ENCODE data around the gene NFASC.

Gene NFASC

DNA sequence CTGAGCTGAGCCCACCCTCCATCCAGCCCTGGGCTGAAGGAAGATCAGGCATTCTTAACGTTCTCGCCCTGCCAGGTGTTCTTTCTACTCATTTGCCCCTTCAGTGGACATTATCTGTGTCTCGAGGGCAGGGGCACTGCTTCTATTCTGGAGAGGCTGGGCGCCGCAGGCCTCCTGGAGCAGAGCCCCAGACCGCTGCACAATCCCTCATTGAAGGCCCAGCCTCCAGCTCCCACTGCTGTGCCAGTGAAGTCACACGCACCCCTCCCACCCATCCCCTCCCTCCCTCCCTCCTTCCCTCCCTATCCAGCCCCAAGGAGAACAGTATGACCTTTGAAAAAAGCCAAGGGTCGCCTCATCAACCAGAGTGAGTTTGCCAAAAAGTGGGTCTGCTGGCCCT, 76.7 kb downstream of the NFASC start:
- Histone ChIP-seq H3K27ac (ENCODE audit: extremely low read depth, low read depth, low read length) (no peak overlapping the region), H3K4me3 (ENCODE audit: low read depth, low read length) (no peak overlapping the region), H3K36me3 (ENCODE audit: control insufficient read depth in 2 of 2, insufficient read depth in 1 of 2, low read length in 2 of 2) (no peaks in the 10 kb centered on the region), H3K4me1 (ENCODE audit: control insufficient read depth, insufficient read depth, low read length) (no peaks in the 10 kb centered on the region), H3K9me3 (ENCODE audit: control insufficient read depth, insufficient read depth, low read depth, low read length) (no peaks in the 10 kb centered on the region)
- ChIA-PET CTCF (interaction anchor here (1.6 kb wide), 1 partner anchor 141 kb away, joined by 5 read pairs; no protein-coding TSS in a partner anchor), POLR2A (no interaction called here)
- TF ChIP-seq HOXA7 (CRISPR knock-in tag; IDR thresholded peaks at IDR 0.05; ENCODE audit: borderline replicate concordance), result no peak
- TF ChIP-seq ZNF776 (tag by site-specific recombination; IDR thresholded peaks at IDR 0.05; ENCODE audit: borderline replicate concordance), result no peak
- no peak for TF ChIP-seq ZNF571 (tag by site-specific recombination; IDR thresholded peaks at IDR 0.05)
- TF ChIP-seq ZNF777 (tag by site-specific recombination; IDR thresholded peaks at IDR 0.05; ENCODE audit: borderline replicate concordance), result no peak
- TF ChIP-seq SCRT1 (tag by site-specific recombination; IDR thresholded peaks at IDR 0.05; ENCODE audit: borderline replicate concordance), result no peak
- TF ChIP-seq ZSCAN4 (tag by site-specific recombination; IDR thresholded peaks at IDR 0.05), result no peak
- no peak for TF ChIP-seq ZNF223 (tag by site-specific recombination; IDR thresholded peaks at IDR 0.05)
- no peak for TF ChIP-seq ZNF112 (tag by site-specific recombination; IDR thresholded peaks at IDR 0.05)
- no peak for TF ChIP-seq ZNF146 (tag by site-specific recombination; IDR thresholded peaks at IDR 0.05)
- no peak for TF ChIP-seq ZXDB (tag by site-specific recombination; IDR thresholded peaks at IDR 0.05)
- no peak for TF ChIP-seq GLIS1 (tag by site-specific recombination; IDR thresholded peaks at IDR 0.05)
- TF ChIP-seq ZNF214 (tag by site-specific recombination; IDR thresholded peaks at IDR 0.05; ENCODE audit: borderline replicate concordance), result no peak
- TF ChIP-seq PRDM2 (tag by site-specific recombination; IDR thresholded peaks at IDR 0.05; ENCODE audit: borderline replicate concordance), result no peak
- TF ChIP-seq MEIS1 (CRISPR knock-in tag; IDR thresholded peaks at IDR 0.05; ENCODE audit: borderline replicate concordance), result no peak
- TF ChIP-seq ZNF707 (tag by site-specific recombination; IDR thresholded peaks at IDR 0.05), result no peak
- no peak for TF ChIP-seq ZNF610 (tag by site-specific recombination; IDR thresholded peaks at IDR 0.05; ENCODE audit: borderline replicate concordance)
- no peak for TF ChIP-seq ZNF174 (tag by site-specific recombination; IDR thresholded peaks at IDR 0.05)
- no peak for TF ChIP-seq TCF7L2 (IDR thresholded peaks at IDR 0.05; ENCODE audit: borderline replicate concordance, low read depth, low read length)
- no peak for TF ChIP-seq ZNF132 (tag by site-specific recombination; IDR thresholded peaks at IDR 0.05; ENCODE audit: borderline replicate concordance)

GRCh38 chr1:204947747-204948146, 77.1 kb downstream of the NFASC start:
- Histone ChIP-seq H3K27ac (ENCODE audit: extremely low read depth, low read depth, low read length) (no peak overlapping the region), H3K4me1 (ENCODE audit: control insufficient read depth, insufficient read depth, low read length) (no peaks in the 10 kb centered on the region), H3K9me3 (ENCODE audit: control insufficient read depth, insufficient read depth, low read depth, low read length) (no peaks in the 10 kb centered on the region), H3K4me3 (ENCODE audit: low read depth, low read length) (no peak overlapping the region), H3K36me3 (ENCODE audit: control insufficient read depth in 2 of 2, insufficient read depth in 1 of 2, low read length in 2 of 2) (no peaks in the 10 kb centered on the region)
- ChIA-PET POLR2A (no interaction called here), CTCF (interaction anchor here (1.6 to 1.7 kb wide), 2 partner anchors 114 to 141 kb away, joined by 5 to 6 read pairs; no protein-coding TSS in a partner anchor)
- TF ChIP-seq ZNF449 (tag by site-specific recombination; IDR thresholded peaks at IDR 0.05) (no peak), ZNF791 (tag by site-specific recombination; IDR thresholded peaks at IDR 0.05) (no peak), EGR2 (tag by site-specific recombination; IDR thresholded peaks at IDR 0.05; ENCODE audit: low read depth) (peak; percentile 36; the same call in 1 of the 2 replicates), ZBTB20 (tag by site-specific recombination; IDR thresholded peaks at IDR 0.05) (no peak), ZXDB (tag by site-specific recombination; IDR thresholded peaks at IDR 0.05) (no peak), ZBTB17 (tag by site-specific recombination; IDR thresholded peaks at IDR 0.05) (no peak), GLI4 (tag by site-specific recombination; IDR thresholded peaks at IDR 0.05) (0 out of 2 replicates have a peak, but pooled peaks have one; percentile 21)
- TF ChIP-seq, protein P1, sequence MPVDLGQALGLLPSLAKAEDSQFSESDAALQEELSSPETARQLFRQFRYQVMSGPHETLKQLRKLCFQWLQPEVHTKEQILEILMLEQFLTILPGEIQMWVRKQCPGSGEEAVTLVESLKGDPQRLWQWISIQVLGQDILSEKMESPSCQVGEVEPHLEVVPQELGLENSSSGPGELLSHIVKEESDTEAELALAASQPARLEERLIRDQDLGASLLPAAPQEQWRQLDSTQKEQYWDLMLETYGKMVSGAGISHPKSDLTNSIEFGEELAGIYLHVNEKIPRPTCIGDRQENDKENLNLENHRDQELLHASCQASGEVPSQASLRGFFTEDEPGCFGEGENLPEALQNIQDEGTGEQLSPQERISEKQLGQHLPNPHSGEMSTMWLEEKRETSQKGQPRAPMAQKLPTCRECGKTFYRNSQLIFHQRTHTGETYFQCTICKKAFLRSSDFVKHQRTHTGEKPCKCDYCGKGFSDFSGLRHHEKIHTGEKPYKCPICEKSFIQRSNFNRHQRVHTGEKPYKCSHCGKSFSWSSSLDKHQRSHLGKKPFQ (tag by site-specific recombination; IDR thresholded peaks at IDR 0.05), result peak; percentile 88
